ENCODE measurements around the gene SMARCD1.

DNA sequence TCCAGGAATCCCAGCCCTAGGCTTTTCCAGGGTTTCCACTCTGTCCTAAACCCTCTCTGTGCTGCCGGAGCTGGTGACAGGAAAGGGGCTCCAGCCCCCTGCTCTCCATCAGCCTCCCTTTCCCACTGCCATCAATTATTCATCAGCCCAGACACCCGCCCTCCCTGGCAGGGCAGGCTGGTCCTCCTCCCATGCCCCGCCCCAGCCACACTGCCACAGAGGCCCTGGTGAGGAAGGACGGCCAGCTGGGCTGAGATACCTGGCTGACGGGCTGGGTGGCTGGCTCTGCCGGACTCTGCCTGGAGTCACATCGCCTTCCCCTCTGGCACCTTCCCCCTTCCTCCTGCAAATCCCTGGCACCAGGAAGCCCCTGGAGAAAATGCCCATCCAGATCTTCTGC is 11.9 kb upstream of the SMARCD1 start:
- TF ChIP-seq, protein P1, sequence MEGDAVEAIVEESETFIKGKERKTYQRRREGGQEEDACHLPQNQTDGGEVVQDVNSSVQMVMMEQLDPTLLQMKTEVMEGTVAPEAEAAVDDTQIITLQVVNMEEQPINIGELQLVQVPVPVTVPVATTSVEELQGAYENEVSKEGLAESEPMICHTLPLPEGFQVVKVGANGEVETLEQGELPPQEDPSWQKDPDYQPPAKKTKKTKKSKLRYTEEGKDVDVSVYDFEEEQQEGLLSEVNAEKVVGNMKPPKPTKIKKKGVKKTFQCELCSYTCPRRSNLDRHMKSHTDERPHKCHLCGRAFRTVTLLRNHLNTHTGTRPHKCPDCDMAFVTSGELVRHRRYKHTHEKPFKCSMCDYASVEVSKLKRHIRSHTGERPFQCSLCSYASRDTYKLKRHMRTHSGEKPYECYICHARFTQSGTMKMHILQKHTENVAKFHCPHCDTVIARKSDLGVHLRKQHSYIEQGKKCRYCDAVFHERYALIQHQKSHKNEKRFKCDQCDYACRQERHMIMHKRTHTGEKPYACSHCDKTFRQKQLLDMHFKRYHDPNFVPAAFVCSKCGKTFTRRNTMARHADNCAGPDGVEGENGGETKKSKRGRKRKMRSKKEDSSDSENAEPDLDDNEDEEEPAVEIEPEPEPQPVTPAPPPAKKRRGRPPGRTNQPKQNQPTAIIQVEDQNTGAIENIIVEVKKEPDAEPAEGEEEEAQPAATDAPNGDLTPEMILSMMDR (IDR thresholded peaks at IDR 0.05; ENCODE audit: low read length): no peak
- no peak for TF ChIP-seq EZH2 (IDR thresholded peaks at IDR 0.05; ENCODE audit: borderline replicate concordance, low read length)
